Activated CD4-positive, CD25-positive, alpha-beta regulatory T cell (primary cell): ENCODE data around the gene INPP5J.

Experiments
- DNase-seq, 4 experiments: peaks; one replicate each; lab custom pipeline; 2025; lab: John Stamatoyannopoulos, UW

Gene INPP5J

DNA sequence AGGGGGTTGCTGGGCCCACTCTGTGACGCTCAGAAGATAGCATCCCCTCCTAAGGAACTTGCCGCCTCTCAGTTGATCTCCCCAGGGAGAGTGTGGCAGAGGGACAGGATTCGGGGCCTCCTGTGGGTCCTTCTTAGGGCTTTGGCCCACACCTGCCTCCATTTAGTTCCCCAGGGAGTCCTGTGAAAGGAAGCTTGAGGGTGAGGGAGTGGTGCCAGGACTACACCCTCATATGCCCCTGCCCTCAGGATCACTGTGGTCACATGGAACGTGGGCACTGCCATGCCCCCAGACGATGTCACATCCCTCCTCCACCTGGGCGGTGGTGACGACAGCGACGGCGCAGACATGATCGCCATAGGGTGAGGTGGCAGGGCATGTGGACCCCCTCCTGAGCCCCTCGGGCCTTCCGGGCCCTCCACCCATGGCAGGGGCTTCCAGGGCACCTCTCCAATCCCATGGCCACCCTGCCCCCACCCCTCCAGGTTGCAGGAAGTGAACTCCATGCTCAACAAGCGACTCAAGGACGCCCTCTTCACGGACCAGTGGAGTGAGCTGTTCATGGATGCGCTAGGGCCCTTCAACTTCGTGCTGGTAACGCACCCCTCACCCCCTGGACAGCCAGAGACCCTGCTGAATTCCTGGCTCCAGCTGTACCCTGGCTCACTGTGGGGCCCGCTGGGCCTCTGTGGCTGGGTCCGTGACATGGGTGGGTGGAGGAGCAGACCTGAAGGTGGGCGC lies 3.5 kb downstream of the INPP5J start:
- DNase-seq = no peak

GRCh38 chr22:31126869-31127175 lies 4.1 kb downstream of the INPP5J start:
- DNase-seq = no peak

DNA sequence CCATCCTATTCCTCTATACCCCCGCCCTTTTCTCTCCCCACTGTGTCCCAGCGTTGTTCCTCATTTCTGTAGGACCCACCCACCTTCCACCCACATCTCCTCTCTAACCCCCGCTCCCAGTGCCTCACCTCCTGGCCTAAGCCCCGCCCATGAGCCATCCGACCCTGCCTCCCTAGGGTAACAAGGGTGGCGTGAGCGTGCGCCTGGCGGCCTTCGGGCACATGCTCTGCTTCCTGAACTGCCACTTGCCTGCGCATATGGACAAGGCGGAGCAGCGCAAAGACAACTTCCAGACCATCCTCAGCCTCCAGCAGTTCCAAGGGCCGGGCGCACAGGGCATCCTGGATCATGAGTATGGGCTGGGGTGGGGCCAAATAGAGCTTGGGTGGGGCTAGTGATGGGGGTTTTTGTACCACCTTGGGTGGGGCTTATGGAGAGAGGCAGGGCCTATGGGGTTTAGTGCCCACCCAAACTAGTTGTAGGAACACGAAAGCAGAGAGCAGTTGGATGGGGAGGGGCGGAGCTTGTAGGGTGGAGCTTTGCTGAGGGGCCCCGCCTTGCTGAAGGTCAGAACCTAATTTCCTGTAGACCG lies 4.5 kb downstream of the INPP5J start:
- no peak for DNase-seq

- DNase-seq = no peak
Measured at GRCh38 chr22:31128156-31128555, 5.4 kb downstream of the INPP5J start.

- no peak for DNase-seq
Measured at GRCh38 chr22:31130873-31131272, 8.1 kb downstream of the INPP5J start.

- DNase-seq = no peak
Measured at GRCh38 chr22:31133911-31134310, 11.1 kb downstream of the INPP5J start.

DNA sequence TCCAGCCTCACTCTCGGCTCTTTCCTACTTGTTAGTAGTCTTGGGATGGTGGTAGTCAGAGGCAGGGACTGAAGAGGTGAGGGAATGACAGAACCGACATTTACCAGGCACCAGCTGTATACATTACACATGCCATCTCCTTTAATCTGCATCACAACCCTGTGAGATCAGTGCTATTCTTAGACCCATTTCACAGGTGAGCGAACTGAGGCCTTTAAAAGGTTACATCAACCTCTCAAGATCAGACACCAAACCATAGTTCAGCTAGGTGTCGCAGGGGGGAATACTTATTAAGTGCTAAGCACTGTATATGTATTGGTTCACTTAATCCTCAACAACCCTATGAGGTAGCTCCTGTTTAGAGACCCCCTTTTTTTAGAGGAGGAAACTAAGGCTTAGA lies 11.9 kb downstream of the INPP5J start:
- no peak for DNase-seq

- DNase-seq = no peak
Measured at GRCh38 chr22:31135706-31136105, 12.9 kb downstream of the INPP5J start.

- DNase-seq = no peak
Measured at GRCh38 chr22:31136155-31136554, 13.4 kb downstream of the INPP5J start.

DNA sequence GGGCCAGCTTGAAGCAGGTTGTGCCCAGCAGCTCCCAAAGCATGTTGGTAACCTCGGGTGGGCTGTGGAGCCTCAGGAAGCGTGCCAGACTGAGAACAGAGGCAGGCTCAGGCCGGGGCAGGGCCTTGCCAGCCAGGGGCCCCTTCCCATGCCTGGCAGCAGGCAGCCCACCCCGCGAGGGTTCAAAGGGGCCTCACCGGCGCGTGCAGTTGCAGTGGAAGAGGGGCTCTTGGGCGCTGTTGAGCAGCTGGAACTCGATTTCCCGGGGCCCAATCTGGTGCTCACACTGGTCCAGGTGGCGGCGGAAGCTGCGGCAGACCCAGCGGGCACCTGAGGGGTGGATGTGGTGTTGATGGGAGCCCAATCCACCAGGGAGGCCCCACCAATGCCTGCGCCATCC lies 13.9 kb downstream of the INPP5J start:
- no peak for DNase-seq

GRCh38 chr22:31137721-31138120 lies 15.0 kb downstream of the INPP5J start:
- DNase-seq = no peak

GRCh38 chr22:31138126-31138525 lies 15.4 kb downstream of the INPP5J start:
- no peak for DNase-seq

DNA sequence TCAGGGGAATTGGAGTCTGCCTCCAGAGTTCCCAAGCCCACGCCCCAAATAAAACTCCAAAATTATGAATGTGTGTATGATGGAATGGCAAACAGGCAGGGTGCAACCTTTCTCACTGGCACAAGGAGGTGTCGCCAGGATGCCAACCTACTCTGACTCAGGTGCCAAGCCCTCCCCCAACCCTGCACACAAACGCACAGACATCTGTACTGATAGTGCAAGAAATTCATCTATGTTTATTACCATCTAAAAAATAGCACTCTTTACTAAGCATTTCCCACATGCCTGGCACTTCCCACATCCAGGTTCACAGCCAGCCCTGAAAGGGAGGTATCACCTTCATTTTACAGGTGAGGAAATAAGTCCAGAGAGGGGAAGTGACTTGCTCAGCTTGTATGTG lies 16.3 kb downstream of the INPP5J start:
- DNase-seq = no peak

DNA sequence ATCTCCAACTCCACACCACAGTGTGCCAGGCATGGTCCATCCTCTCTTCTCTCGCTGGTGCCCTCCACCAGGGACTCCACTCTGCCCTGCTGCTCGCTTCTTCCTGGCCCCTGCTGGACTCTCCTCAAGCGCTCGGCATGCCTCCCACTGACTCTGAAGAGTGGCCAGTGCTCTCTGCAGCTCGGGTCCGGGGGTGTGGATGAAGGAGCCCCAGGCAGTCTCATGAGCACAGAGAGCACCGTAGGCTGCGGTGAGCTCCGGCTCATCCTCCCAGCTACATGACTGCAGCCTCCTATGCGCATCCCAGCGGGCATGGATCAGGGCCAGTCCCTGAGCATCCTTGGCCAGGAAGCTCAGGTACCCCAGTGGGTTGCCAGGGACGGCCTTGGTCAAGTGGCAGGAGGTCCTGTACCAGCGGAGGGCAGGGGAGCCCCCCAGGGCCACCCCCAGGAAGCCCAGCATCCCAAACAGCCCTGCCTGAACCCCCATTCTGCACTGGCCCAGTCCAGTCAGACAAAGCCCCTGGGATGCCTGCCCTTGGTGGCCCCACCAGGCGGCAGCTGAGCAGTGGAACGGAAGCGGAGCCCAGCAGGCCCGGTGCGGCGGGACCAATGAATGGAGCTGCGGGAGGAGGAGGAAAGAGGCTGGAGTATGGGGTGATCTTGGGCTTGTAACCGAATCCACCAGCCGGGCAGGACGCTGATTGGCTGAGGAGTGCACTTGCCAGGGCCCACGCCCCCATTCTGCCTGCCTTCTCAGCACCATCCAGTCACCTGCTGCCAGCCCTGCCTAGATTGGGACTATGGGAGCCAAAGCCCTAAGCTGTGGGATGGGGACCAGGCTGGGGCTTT lies 17.3 kb downstream of the INPP5J start, which contains the start of gene PLA2G3:
TSS of gene PLA2G3 (minus strand) at position 643 of the 851 bp plus-strand sequence. CDS start at position 489, 154 bp downstream.
- DNase-seq = no peak

DNA sequence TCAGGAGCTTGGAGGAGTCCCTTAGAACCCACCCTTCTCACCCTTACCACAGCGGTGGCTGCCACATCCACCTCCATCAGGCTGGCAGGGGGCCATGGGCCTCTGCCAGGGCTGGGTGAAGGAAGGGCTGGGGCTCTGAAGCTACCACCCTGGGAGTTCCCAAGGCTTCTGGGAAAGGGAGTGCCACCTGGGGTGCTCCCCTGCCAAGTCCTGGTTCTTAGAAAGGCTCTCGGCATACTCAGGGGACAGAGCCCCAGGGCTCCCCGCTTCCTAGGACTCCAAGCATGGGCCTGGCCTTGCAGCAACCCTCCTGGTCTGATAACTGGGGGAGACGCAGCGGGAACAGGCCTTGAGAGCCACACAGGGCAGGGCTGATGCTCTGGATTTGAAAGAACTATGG lies 18.0 kb downstream of the INPP5J start:
- DNase-seq = no peak

GRCh38 chr22:31141551-31141950 lies 18.8 kb downstream of the INPP5J start:
- no peak for DNase-seq

DNA sequence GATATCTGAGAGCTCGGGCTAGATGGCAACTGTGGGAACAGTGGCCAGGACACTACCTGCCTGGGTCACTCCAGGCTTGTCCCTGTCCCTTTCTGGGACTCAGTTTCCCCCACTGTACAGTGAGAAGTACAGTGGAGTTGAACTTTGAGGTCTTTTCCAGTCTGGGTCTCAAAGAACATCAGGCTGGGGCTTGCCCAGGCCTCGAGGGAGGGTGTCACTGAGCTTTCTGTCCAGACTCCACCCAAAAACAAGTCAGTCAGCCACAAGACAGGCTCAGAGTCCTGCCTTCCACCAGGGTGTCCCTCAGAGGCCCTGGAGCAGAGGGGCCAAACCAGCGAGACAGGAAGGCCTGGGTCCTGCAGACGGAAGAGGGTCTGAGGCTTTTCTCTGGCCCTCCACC lies 19.5 kb downstream of the INPP5J start:
- DNase-seq = no peak

- no peak for DNase-seq
Measured at GRCh38 chr22:31143038-31143437, 20.3 kb downstream of the INPP5J start.

DNA sequence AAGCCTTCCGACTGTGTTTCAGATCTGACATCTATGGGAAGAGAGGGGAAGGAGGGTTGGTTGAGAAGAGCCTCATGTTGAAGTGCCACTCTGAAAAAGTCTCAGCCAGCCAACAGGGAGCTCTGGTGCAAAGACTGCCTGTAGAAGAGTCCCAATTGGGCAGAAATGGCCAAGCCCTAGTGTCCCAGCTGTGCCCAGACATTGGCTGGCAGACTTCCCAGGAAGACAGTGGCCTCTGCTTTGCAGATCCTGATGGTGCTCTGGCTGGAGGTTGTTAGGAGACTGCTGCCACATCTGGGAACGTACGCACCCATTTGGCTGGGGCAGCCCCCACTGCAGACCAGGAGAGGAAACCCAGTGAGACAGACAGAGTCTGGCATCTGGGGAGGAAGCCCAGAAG lies 20.8 kb downstream of the INPP5J start:
- DNase-seq = no peak

GRCh38 chr22:31144223-31144622 lies 21.5 kb downstream of the INPP5J start:
- no peak for DNase-seq

DNA sequence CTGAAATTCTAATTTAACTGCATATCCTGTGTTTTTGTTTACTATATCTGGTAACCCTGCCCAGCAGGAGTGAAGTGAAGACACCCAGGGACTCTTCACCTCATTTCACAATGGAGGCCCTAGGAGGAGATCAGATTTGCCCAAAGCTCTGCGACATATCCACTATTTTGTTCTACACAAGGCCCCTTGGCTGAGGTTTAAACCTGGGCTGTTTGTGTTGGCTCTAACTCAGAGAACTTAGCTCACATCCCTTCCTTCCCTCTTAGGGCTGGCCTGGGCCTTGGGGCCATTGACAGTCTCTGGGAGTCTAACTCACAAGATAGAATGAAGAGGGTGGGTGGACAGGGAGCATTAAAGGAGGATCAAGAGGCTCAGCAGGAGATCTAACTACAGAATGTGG lies 25.7 kb downstream of the INPP5J start:
- DNase-seq = no peak

DNA sequence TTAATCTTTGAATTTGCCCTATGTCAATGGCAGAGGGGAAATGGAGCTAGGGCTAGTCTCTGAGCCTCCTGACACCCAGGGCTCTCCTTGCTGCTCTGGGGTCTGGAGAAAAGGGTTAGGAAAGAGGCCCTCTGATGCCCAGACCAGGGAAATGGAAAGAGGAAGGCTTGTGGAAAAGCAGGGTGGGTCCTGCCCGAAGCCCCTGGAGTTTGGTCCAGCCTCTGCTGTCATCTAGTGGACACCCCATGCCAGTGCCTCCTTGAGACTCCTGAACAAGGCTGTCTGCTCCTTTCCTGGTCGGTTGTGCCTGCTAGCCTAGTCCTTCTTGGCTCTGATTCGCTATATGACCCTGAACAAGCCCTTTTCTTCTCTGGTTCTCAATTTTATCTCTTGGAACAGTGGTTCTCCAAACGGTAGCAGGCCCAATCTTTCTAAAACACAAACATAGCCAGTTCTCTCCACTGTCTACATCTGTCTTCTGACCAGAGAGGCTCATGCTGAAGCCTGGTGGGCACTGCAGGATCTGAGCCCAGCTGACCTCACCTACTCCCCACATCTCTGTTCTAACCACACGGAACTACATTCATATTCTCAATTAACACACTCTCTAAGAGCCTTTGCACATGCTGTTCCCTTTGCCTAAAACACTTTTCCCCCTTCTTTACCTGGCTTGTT lies 26.3 kb downstream of the INPP5J start:
- DNase-seq = no peak

DNA sequence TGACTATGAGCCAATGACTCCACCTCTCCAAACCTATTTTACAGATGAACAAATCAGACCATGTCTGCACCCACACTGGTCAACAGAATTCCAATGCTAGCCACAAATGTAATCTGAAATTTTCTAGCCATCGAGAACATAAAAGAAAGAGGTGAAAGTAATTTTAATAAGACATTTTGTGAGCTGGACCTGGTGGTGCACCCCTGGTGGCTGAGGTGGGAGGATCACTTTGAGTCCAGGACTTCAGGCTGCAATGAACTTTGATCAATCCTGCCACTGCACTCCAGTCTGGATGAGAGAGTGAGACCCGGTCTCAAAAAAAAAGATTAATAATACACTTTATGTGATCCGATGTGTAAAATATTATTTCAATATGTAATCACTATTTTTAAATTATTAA lies 27.8 kb downstream of the INPP5J start:
- DNase-seq = no peak
